GM20000 (cell line): ENCODE data around the gene PGM2L1.
"Not testable (repeated sequence)": the region's sequence is repeated elsewhere in the genome, so short reads cannot be mapped to it uniquely, and the experiment has no call there.

Source experiments
- DNase-seq: peaks from one replicate; pipeline ENCODE4 v3.0.0; 2012; ENCODE audit warnings: low spot score
- CTCF ChIP-seq: IDR thresholded peaks from 2 replicates; pipeline ENCODE4 v1.5.1; 2012; ENCODE audit warnings: mild to moderate bottlenecking, control low read depth; ENCODE audit errors: extremely low read depth, missing control alignments

Gene PGM2L1

GRCh38 chr11:74380746-74381439 lies 17.3 kb downstream of the PGM2L1 start:
- DNase-seq: no peak
- no peak for TF ChIP-seq CTCF

GRCh38 chr11:74377689-74378088 lies 20.5 kb downstream of the PGM2L1 start:
- no peak for TF ChIP-seq CTCF
- no peak for DNase-seq

GRCh38 chr11:74373382-74373781 lies 24.9 kb downstream of the PGM2L1 start:
- no peak for TF ChIP-seq CTCF
- no peak for DNase-seq

GRCh38 chr11:74371269-74372052 lies 26.8 kb downstream of the PGM2L1 start:
- DNase-seq: no peak
- no peak for TF ChIP-seq CTCF

GRCh38 chr11:74370123-74370522 lies 28.1 kb downstream of the PGM2L1 start:
- no peak for TF ChIP-seq CTCF
- DNase-seq: no peak

- no peak for DNase-seq
- no peak for TF ChIP-seq CTCF
Observed at GRCh38 chr11:74367881-74368280, 30.4 kb downstream of the PGM2L1 start.

- DNase-seq: no peak
- TF ChIP-seq CTCF: no peak
Observed at GRCh38 chr11:74366576-74366975, 31.7 kb downstream of the PGM2L1 start.

- not testable (repeated sequence) for DNase-seq
Observed at GRCh38 chr11:74365805-74366204, 32.4 kb downstream of the PGM2L1 start.
